ENCODE measurements around the gene FGF5.

DNA sequence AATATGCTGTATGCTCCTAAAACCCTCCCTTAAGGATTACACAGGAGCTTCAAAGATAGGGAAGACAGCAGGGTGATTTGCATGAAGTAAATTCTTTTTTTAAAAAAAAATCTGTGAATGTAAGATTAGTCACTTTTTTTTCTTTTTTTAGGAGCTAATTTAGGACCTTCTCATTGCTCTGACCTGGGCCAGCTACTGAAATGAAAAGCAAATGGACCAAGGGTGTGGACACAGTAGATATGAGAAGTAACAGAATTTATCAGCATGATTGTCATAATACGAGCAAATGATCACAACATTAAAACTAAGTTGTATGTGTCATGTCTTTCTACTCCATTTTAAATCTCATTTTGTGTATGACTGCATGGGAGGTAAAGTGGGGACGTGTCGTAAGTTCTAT, 6.6 kb upstream of the FGF5 start:
- TF ChIP-seq EZH2 (IDR thresholded peaks at IDR 0.05; ENCODE audit: low read depth), result no peak
- TF ChIP-seq, protein P1, sequence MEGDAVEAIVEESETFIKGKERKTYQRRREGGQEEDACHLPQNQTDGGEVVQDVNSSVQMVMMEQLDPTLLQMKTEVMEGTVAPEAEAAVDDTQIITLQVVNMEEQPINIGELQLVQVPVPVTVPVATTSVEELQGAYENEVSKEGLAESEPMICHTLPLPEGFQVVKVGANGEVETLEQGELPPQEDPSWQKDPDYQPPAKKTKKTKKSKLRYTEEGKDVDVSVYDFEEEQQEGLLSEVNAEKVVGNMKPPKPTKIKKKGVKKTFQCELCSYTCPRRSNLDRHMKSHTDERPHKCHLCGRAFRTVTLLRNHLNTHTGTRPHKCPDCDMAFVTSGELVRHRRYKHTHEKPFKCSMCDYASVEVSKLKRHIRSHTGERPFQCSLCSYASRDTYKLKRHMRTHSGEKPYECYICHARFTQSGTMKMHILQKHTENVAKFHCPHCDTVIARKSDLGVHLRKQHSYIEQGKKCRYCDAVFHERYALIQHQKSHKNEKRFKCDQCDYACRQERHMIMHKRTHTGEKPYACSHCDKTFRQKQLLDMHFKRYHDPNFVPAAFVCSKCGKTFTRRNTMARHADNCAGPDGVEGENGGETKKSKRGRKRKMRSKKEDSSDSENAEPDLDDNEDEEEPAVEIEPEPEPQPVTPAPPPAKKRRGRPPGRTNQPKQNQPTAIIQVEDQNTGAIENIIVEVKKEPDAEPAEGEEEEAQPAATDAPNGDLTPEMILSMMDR (conservative IDR thresholded peaks at IDR 0.05), result no peak

Measured in PC-9 (cell line).